HepG2 (cell line): ENCODE data around the gene RAB3B. TPM values are rescaled to one million over a fixed set of nuclear protein-coding genes. Genes with fewer than 3 reads are reported as not detected.

ENCODE experiments used
- ASH2L ChIP-seq: fragments of 300-600, 200-600 bp; sonication (generic); IDR thresholded peaks from 2 replicates; pipeline ENCODE4 v1.7.0; 2017; ENCODE audit warnings: low read depth, mild to moderate bottlenecking, moderate library complexity, mixed read lengths, low read length; ENCODE audit not compliant: insufficient read length
- ATF1 ChIP-seq: IDR thresholded peaks from 2 replicates; pipeline ENCODE4 v1.6.1; 2016; ENCODE audit warnings: mild to moderate bottlenecking, control low read depth
- BRD4 ChIP-seq: sonication (generic); formaldehyde crosslinking; IDR thresholded peaks from 2 replicates; pipeline ENCODE4 v1.4.0; 2020; ENCODE audit warnings: missing genetic modification reagents
- HDAC1 ChIP-seq: sonication (generic); formaldehyde crosslinking; IDR thresholded peaks from 2 replicates; pipeline ENCODE4 v1.5.1; 2020; ENCODE audit warnings: mild to moderate bottlenecking, missing genetic modification reagents
- HMG20A ChIP-seq: IDR thresholded peaks from 2 replicates; pipeline ENCODE4 v1.6.1; 2016; ENCODE audit warnings: borderline replicate concordance
- HMGA1 ChIP-seq: sonication (generic); formaldehyde crosslinking; conservative IDR thresholded peaks from 2 replicates; pipeline ENCODE4 v1.4.0; 2020; ENCODE audit warnings: missing genetic modification reagents
- MEIS2 ChIP-seq: sonication (generic); formaldehyde crosslinking; IDR thresholded peaks from 2 replicates; pipeline ENCODE4 v1.9.0; 2021; ENCODE audit warnings: mild to moderate bottlenecking, missing genetic modification reagents
- NFATC3 ChIP-seq: sonication (generic); formaldehyde crosslinking; IDR thresholded peaks from 2 replicates; pipeline ENCODE4 v1.5.1; 2020; ENCODE audit warnings: mild to moderate bottlenecking, missing genetic modification reagents
- NONO ChIP-seq, 2 experiments: fragments of 450-650 bp in 1 of 2; sonication (generic) in 1 of 2; formaldehyde crosslinking in 1 of 2; IDR thresholded peaks in 1 of 2; conservative IDR thresholded peaks in 1 of 2; 2 replicates each; pipeline versions ENCODE4 v1.6.1 to v1.8.0; 2017 to 2022; ENCODE audit warnings: mild to moderate bottlenecking in 1 of 2, missing genetic modification reagents in 1 of 2, moderate library complexity in 1 of 2
- RXRB ChIP-seq: IDR thresholded peaks from 2 replicates; pipeline ENCODE4 v1.6.1; 2016; ENCODE audit warnings: borderline replicate concordance, missing genetic modification reagents, missing compliant biosample characterization
- SP140L ChIP-seq: sonication (generic); formaldehyde crosslinking; IDR thresholded peaks from 2 replicates; pipeline ENCODE4 v1.4.0; 2020; ENCODE audit warnings: missing genetic modification reagents, borderline replicate concordance
- ZNF205 ChIP-seq: IDR thresholded peaks from 2 replicates; pipeline ENCODE4 v1.6.1; 2018; ENCODE audit warnings: missing biosample characterization, missing genetic modification reagents
- ZNF34 ChIP-seq: sonication (generic); formaldehyde crosslinking; IDR thresholded peaks from 2 replicates; pipeline ENCODE4 v1.4.0; 2020; ENCODE audit warnings: mild to moderate bottlenecking, missing genetic modification reagents, borderline replicate concordance
- polyA plus RNA-seq, 8 experiments: library from polyadenylated mRNA; depleted of rRNA in 3 of 8; stranded (reverse) in 7 of 8; unstranded in 1 of 8; fragments of >200 nt; fragmentation: Illumina TruSeq in 4 of 8; extraction: Trizol in 4 of 8; gene quantifications; 2 replicates each; pipeline versions ENCODE4 v1.2.1 to v1.2.3, GENCODE V29; 2011 to 2016; ENCODE audit warnings: low read depth in 4 of 8, missing spikeins in 1 of 8, mixed read lengths in 1 of 8; ENCODE audit not compliant: insufficient read depth in 1 of 8
- total RNA-seq, 5 experiments: library from RNA; depleted of rRNA; stranded (reverse); fragments of >200 nt; fragmentation: Illumina TruSeq; extraction: Trizol; gene quantifications; 2 replicates each; pipeline ENCODE4 v1.2.3, GENCODE V29; 2016; ENCODE audit warnings: low read depth in 1 of 5
- TF ChIP-seq, protein P1 (sequence below): sonication (generic); formaldehyde crosslinking; conservative IDR thresholded peaks from 2 replicates; pipeline ENCODE4 v1.4.0; 2020; ENCODE audit warnings: mild to moderate bottlenecking, missing genetic modification reagents, moderate library complexity
- TF ChIP-seq, protein P2 (sequence below): fragments of 450-650 bp; IDR thresholded peaks from 2 replicates; pipeline ENCODE4 v1.6.1; 2017; ENCODE audit warnings: mild to moderate bottlenecking
- TF ChIP-seq, protein P3 (sequence below): sonication (generic); formaldehyde crosslinking; IDR thresholded peaks from 2 replicates; pipeline ENCODE4 v1.5.0; 2020; ENCODE audit warnings: missing genetic modification reagents, mild to moderate bottlenecking, borderline replicate concordance

Gene RAB3B
- total and polyA plus RNA-seq, 2 of the 13 experiments (the other 11 are each of a cell fraction or from before 2014, with no cell fraction given): 1.0 to 1.2 TPM

DNA sequence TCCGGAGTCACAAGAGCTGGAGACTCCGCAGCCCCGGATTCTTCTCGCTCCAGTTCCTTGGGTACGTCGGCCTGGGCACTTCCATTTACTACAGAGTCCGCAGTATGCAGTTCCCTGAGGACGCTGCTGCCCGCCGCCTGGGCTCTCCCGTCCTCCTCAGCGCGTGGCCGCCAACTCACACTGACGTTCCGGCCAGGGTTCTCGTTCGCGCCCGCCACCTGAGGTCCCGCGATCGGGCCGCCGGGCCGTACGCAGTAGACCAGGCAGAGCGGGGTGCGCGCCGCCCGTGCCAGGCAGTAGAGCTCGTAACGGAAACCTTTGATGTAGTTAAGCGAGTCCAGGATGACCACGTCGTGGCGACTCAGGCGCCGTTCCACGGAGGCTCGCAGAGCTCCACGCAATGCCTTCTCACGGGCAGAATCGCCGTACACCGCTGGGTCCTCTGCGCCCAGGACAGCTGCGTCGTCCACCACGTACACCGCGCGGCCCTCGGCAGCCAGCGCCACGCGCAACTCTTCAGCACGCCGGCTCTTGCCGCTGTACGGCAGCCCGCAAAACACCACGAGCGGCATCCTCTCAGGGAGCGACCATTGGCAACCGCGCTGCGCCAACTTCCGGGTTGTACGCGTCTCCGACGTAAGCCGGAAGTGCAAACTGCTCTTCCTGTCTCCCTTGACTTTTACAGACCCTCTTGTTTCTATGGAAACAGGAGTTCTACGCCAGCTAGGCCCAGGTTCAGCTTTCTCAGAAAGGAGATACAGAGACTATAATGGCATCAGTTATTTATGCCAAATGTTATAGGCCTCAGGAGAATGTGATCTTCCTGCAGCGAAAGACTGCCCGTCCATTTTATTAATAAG, 42.9 kb upstream of the RAB3B start, which contains the start of gene KTI12 (continued):
- TF ChIP-seq, protein P1, sequence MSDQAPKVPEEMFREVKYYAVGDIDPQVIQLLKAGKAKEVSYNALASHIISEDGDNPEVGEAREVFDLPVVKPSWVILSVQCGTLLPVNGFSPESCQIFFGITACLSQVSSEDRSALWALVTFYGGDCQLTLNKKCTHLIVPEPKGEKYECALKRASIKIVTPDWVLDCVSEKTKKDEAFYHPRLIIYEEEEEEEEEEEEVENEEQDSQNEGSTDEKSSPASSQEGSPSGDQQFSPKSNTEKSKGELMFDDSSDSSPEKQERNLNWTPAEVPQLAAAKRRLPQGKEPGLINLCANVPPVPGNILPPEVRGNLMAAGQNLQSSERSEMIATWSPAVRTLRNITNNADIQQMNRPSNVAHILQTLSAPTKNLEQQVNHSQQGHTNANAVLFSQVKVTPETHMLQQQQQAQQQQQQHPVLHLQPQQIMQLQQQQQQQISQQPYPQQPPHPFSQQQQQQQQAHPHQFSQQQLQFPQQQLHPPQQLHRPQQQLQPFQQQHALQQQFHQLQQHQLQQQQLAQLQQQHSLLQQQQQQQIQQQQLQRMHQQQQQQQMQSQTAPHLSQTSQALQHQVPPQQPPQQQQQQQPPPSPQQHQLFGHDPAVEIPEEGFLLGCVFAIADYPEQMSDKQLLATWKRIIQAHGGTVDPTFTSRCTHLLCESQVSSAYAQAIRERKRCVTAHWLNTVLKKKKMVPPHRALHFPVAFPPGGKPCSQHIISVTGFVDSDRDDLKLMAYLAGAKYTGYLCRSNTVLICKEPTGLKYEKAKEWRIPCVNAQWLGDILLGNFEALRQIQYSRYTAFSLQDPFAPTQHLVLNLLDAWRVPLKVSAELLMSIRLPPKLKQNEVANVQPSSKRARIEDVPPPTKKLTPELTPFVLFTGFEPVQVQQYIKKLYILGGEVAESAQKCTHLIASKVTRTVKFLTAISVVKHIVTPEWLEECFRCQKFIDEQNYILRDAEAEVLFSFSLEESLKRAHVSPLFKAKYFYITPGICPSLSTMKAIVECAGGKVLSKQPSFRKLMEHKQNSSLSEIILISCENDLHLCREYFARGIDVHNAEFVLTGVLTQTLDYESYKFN (CRISPR knock-in tag): peak; percentile 27; the same call in 1 of the 2 replicates
- TF ChIP-seq NONO (IDR thresholded peaks at IDR 0.05) (no peak), NONO (CRISPR knock-in tag; conservative IDR thresholded peaks at IDR 0.05) (0 out of 2 replicates have a peak, but pooled peaks have one; percentile 62), ATF1 (CRISPR knock-in tag) (peak; percentile 79), RXRB (0 out of 2 replicates have a peak, but pooled peaks have one; percentile 5), NFATC3 (no peak), HDAC1 (CRISPR knock-in tag) (peak; percentile 93), ZNF205 (CRISPR knock-in tag) (peak; percentile 66; the same call in 1 of the 2 replicates), HMGA1 (CRISPR knock-in tag) (no peak), SP140L (no peak), MEIS2 (peak; percentile 79), ASH2L (peak; percentile 96), HMG20A (no peak), BRD4 (CRISPR knock-in tag) (peak; percentile 75; the same call in 1 of the 2 replicates), ZNF34 (CRISPR knock-in tag) (no peak)
- TF ChIP-seq, protein P2, sequence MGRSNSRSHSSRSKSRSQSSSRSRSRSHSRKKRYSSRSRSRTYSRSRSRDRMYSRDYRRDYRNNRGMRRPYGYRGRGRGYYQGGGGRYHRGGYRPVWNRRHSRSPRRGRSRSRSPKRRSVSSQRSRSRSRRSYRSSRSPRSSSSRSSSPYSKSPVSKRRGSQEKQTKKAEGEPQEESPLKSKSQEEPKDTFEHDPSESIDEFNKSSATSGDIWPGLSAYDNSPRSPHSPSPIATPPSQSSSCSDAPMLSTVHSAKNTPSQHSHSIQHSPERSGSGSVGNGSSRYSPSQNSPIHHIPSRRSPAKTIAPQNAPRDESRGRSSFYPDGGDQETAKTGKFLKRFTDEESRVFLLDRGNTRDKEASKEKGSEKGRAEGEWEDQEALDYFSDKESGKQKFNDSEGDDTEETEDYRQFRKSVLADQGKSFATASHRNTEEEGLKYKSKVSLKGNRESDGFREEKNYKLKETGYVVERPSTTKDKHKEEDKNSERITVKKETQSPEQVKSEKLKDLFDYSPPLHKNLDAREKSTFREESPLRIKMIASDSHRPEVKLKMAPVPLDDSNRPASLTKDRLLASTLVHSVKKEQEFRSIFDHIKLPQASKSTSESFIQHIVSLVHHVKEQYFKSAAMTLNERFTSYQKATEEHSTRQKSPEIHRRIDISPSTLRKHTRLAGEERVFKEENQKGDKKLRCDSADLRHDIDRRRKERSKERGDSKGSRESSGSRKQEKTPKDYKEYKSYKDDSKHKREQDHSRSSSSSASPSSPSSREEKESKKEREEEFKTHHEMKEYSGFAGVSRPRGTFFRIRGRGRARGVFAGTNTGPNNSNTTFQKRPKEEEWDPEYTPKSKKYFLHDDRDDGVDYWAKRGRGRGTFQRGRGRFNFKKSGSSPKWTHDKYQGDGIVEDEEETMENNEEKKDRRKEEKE: no peak
- TF ChIP-seq, protein P3, sequence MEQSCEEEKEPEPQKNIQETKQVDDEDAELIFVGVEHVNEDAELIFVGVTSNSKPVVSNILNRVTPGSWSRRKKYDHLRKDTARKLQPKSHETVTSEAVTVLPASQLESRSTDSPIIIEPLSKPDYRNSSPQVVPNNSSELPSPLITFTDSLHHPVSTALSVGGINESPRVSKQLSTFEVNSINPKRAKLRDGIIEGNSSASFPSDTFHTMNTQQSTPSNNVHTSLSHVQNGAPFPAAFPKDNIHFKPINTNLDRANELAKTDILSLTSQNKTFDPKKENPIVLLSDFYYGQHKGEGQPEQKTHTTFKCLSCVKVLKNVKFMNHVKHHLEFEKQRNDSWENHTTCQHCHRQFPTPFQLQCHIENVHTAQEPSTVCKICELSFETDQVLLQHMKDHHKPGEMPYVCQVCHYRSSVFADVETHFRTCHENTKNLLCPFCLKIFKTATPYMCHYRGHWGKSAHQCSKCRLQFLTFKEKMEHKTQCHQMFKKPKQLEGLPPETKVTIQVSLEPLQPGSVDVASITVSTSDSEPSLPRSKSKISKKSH (CRISPR knock-in tag): peak; percentile 73; the same call in 1 of the 2 replicates
